Subcutaneous adipose tissue (tissue), 4 donors: Measurements from ENCODE around the gene DAB2IP. TPM values are rescaled to one million over a fixed set of nuclear protein-coding genes. Genes with fewer than 3 reads are reported as not detected.

Experiments used
- total RNA-seq, 4 donors: library from RNA; depleted of rRNA; stranded (reverse); fragments of >200 nt; gene quantifications; one replicate each; pipeline ENCODE4 v1.1.0, GENCODE V29; 2016
- TF ChIP-seq, protein P1 (sequence below): fragments of 450-650 bp; IDR thresholded peaks from one replicate; pipeline ENCODE4 v1.5.1; 2016; ENCODE audit warnings: low read depth, mild to moderate bottlenecking, control low read depth, antibody characterized with exemption, moderate library complexity

Gene DAB2IP
- total RNA-seq, 4 donors from 2014 or later: 6.3 to 57.5 (median 32.8) TPM

DNA sequence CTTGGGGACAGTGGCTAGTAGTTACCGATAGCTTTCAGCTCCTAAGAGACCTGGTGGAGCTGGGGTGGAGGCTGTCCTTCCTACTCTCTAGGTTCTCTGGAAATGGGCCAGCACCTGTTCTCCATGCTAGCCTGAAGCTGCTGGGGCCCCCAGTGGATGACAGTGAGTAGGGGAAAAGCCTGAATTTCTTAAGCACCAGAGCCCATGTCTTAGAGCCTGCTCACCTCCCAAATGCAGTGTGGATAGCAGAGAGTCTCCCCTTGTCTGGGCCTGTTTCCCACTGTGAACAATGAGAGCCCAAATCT lies 105.8 kb downstream of the DAB2IP start:
- TF ChIP-seq, protein P1, sequence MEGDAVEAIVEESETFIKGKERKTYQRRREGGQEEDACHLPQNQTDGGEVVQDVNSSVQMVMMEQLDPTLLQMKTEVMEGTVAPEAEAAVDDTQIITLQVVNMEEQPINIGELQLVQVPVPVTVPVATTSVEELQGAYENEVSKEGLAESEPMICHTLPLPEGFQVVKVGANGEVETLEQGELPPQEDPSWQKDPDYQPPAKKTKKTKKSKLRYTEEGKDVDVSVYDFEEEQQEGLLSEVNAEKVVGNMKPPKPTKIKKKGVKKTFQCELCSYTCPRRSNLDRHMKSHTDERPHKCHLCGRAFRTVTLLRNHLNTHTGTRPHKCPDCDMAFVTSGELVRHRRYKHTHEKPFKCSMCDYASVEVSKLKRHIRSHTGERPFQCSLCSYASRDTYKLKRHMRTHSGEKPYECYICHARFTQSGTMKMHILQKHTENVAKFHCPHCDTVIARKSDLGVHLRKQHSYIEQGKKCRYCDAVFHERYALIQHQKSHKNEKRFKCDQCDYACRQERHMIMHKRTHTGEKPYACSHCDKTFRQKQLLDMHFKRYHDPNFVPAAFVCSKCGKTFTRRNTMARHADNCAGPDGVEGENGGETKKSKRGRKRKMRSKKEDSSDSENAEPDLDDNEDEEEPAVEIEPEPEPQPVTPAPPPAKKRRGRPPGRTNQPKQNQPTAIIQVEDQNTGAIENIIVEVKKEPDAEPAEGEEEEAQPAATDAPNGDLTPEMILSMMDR: no peak

DNA sequence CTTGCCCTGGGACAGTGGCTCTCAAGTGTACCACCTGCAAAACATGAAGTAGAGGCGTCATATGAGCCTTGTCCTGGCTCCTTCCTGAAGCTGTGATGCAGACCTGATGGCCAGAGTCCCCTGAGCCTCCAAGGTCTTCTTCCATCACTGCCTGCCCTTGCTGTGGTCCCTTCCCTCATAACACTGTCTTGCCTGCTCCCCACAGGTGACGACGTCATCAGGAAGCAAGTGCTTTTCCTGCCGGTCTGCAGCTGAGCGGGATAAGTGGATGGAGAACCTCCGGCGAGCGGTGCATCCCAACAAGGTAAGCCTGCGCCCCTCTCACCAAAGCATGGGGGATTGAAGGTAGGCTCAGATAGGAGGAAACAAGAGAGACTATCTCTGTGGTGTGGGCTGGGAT lies 107.3 kb downstream of the DAB2IP start:
- TF ChIP-seq, protein P1: no peak

DNA sequence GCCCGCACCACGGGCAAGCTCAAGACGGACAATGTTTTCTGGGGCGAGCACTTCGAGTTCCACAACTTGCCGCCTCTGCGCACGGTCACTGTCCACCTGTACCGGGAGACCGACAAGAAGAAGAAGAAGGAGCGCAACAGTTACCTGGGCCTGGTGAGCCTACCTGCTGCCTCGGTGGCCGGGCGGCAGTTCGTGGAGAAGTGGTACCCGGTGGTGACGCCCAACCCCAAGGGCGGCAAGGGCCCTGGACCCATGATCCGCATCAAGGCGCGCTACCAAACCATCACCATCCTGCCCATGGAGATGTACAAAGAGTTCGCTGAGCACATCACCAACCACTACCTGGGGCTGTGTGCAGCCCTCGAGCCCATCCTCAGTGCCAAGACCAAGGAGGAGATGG lies 108.6 kb downstream of the DAB2IP start:
- TF ChIP-seq, protein P1: no peak

DNA sequence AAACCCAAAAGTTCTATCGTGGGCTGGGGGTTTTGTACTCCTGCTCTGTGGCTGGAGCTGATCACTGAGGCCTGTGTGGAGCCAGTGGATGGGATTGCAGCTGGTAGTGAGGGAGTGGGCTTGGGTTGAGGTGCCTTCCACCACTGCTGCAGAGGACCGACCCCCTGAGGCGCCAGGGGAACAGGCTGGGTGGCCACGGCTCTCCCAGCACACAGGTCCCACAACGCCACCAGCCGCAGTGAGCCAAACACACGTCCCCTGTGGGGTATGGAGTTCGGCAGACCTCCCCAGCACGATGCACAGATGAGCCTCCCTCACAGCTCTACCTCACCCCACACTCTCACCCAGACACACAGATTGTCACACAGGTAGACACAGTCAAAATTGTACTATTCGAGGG lies 109.1 kb downstream of the DAB2IP start:
- TF ChIP-seq, protein P1: no peak

DNA sequence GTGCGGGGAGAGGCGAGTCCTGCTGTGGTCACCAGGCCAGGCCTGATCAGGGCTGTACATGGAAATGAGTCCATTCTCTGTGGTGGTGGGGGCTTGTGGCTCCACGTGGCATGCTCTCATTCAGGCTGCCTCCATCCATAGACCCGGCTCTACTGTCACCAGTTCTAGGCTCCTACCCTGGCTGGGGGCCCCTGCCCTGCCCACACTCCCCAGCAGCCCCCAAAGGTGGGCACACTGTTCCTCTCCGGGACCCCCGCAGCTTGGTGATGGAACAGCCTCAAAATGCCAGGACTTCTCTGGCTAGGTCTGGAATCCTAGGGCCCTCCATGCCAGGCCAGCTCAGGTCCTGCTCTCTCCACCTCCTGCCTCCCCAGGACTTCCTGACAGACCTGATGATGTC lies 111.7 kb downstream of the DAB2IP start:
- TF ChIP-seq, protein P1: no peak

DNA sequence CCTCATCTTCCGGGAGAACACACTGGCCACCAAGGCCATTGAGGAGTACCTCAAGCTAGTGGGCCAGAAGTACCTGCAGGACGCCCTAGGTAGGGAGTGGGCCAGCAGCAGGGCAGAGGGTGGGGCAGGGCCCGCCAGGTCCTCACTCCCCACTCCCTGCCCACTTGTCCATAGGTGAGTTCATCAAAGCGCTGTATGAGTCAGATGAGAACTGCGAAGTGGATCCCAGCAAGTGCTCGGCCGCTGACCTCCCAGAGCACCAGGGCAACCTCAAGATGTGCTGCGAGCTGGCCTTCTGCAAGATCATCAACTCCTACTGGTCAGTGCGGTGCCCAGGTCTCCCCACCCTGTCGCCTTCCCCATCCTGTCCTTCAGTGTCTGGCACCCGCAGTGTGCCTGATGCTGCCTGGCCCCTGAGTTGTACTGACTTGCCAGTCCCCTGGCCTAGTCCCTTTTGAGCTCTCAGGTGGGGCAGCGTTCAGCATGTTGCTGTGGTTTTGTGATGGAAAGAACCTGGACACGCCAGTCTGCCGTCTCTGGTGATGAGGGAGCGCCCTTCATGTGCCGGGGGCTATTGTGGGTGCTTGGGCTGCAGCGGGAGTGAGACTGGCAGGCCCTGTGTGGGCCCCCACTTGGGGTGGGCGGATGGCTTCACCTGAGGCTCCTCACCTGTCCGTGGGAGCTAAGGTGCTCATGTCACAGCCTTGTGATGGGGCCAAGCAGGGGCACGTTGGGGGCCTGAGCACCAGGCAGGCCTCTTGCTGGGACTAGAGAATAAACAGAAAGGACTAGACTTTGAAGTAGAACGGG lies 112.3 kb downstream of the DAB2IP start:
- TF ChIP-seq, protein P1: no peak

DNA sequence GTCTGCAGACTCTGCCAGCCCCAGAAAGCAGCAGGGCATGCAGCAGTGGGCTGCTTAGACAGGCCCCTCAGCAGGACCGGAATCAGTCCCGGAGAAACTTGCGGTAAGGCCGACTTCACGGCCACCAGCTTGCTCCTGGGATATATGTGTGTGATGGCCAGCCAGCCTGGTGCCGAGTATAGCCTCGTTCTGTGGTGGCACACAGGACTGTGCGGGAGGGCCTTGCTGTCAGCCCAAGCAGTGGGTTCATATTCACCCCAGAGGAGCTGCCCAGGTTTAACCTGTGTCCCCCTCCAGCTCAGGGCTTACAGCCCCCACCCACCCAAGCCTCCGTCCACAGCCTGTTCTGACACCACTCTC lies 112.9 kb downstream of the DAB2IP start:
- TF ChIP-seq, protein P1: no peak
